Activated CD4-positive, alpha-beta memory T cell treated with anti-CD3 and anti-CD28 coated beads, Interleukin-2, amount 10 ng/mL, durations not matched to agents 7 days and 5 days (primary cell): ENCODE results near the gene LRRC42. TPM values are rescaled to one million over a fixed set of nuclear protein-coding genes. Genes with fewer than 3 reads are reported as not detected.
A peak's percentile ranks its signal among the peaks of the same experiment; 100 is the strongest.

ENCODE experiments used
- CTCF ChIA-PET: fragments of 350-600 bp; sonication (Branson Sonifier 250); formaldehyde crosslinking; loops from one replicate; lab custom pipeline; 2021; ENCODE audit warnings: antibody characterized with exemption, inconsistent platforms; lab: Charles Lee
- POLR2A ChIA-PET: fragments of 350-600 bp; sonication (Branson Sonifier 250); formaldehyde crosslinking; loops from one replicate; lab custom pipeline; 2021; ENCODE audit warnings: antibody characterized with exemption; lab: Charles Lee
- DNase-seq: peaks from one replicate; pipeline ENCODE4 v3.0.0-alpha.2; 2020
- H3K27ac Mint-ChIP-seq: one replicate; pipeline ENCODE4 v1.8.0; 2021; ENCODE audit warnings: mild to moderate bottlenecking, mixed read lengths
- H3K27me3 Mint-ChIP-seq: one replicate; pipeline ENCODE4 v1.8.0; 2021; ENCODE audit warnings: mixed read lengths
- H3K36me3 Mint-ChIP-seq: one replicate; pipeline ENCODE4 v1.8.0; 2021; ENCODE audit warnings: low read depth, mixed read lengths
- H3K4me1 Mint-ChIP-seq: one replicate; pipeline ENCODE4 v1.8.0; 2021; ENCODE audit warnings: mixed read lengths
- H3K4me3 Mint-ChIP-seq: one replicate; pipeline ENCODE4 v1.8.0; 2021; ENCODE audit warnings: mild to moderate bottlenecking, mixed read lengths
- H3K9me3 Mint-ChIP-seq: one replicate; pipeline ENCODE4 v1.8.0; 2021; ENCODE audit warnings: mixed read lengths
- total RNA-seq, 2 experiments: library from RNA; stranded (reverse); gene quantifications; one replicate each; pipeline ENCODE4 v1.2.3, GENCODE V29; 2021

Gene LRRC42
- total RNA-seq, 2 experiments from 2014 or later = 19.9 to 20.8 TPM

- Mint-ChIP-seq H3K36me3 (peaks cover 41% of the 10 kb centered on the region), H3K27me3 (no peaks in the 10 kb centered on the region), H3K4me3 (no peak overlapping the region), H3K9me3 (no peaks in the 10 kb centered on the region), H3K27ac (peak overlapping the region; percentile 85), H3K4me1 (peaks cover 36% of the 10 kb centered on the region)
- CTCF ChIA-PET = interaction anchor here (0.7 kb wide), 1 partner anchor 646 kb away, joined by 3 read pairs; no protein-coding TSS in a partner anchor
- POLR2A ChIA-PET = interaction anchor here (0.6 to 1.5 kb wide), 2 partner anchors 25 to 27 kb away, joined by 3 read pairs; partner anchors contain the start of gene LRRC42
- peak; percentile 24 for DNase-seq
Measured at GRCh38 chr1:53919675-53920066, 26.5 kb upstream of the LRRC42 start.

GRCh38 chr1:53927376-53927881, 18.7 kb upstream of the LRRC42 start:
- Mint-ChIP-seq H3K4me3 (no peak overlapping the region), H3K4me1 (peaks cover 2% of the 10 kb centered on the region), H3K9me3 (peaks cover 2% of the 10 kb centered on the region), H3K36me3 (peaks cover 70% of the 10 kb centered on the region), H3K27me3 (no peaks in the 10 kb centered on the region), H3K27ac (no peak overlapping the region)
- ChIA-PET CTCF (interaction anchor here (0.8 to 1.2 kb wide), 4 partner anchors 18 to 67 kb away, joined by 3 read pairs; partner anchors contain the start of gene IFT25), POLR2A (no interaction called here)
- DNase-seq = no peak

GRCh38 chr1:53929246-53929960, 16.7 kb upstream of the LRRC42 start:
- H3K36me3 Mint-ChIP-seq = peaks cover 71% of the 10 kb centered on the region
- POLR2A ChIA-PET = interaction anchor here (0.9 kb wide), 1 partner anchor 15 kb away, joined by 3 read pairs; no protein-coding TSS in a partner anchor

GRCh38 chr1:53930932-53931331, 15.2 kb upstream of the LRRC42 start:
- Mint-ChIP-seq H3K4me3 (no peak overlapping the region), H3K36me3 (peaks cover 75% of the 10 kb centered on the region), H3K27me3 (no peaks in the 10 kb centered on the region), H3K4me1 (peaks cover 2% of the 10 kb centered on the region), H3K27ac (no peak overlapping the region), H3K9me3 (peaks cover 5% of the 10 kb centered on the region)
- POLR2A ChIA-PET = no interaction called here
- DNase-seq = no peak
- CTCF ChIA-PET = interaction anchor here (2.1 kb wide), 1 partner anchor 14 kb away, joined by 6 read pairs; the partner anchor contains the start of gene IFT25

More at GRCh38 chr1:53929246-53929960, 16.7 kb upstream of the LRRC42 start:
- H3K27ac Mint-ChIP-seq = no peak overlapping the region
- H3K4me1 Mint-ChIP-seq = peaks cover 2% of the 10 kb centered on the region
- H3K27me3 Mint-ChIP-seq = no peaks in the 10 kb centered on the region
- CTCF ChIA-PET = interaction anchor here (2.1 kb wide), 1 partner anchor 16 kb away, joined by 6 read pairs; the partner anchor contains the start of gene IFT25
- no peak for DNase-seq
- H3K4me3 Mint-ChIP-seq = no peak overlapping the region
- H3K9me3 Mint-ChIP-seq = peaks cover 2% of the 10 kb centered on the region

- ChIA-PET POLR2A (no interaction called here), CTCF (interaction anchor here (1.9 to 2.1 kb wide), 2 partner anchors 14 to 53 kb away, joined by 4 to 6 read pairs; partner anchors contain the start of gene IFT25)
- Mint-ChIP-seq H3K4me3 (no peak overlapping the region), H3K36me3 (peaks cover 78% of the 10 kb centered on the region), H3K4me1 (peaks cover 2% of the 10 kb centered on the region), H3K9me3 (peaks cover 5% of the 10 kb centered on the region), H3K27ac (no peak overlapping the region), H3K27me3 (no peaks in the 10 kb centered on the region)
- DNase-seq = no peak
Measured at GRCh38 chr1:53931523-53931922, 14.6 kb upstream of the LRRC42 start.

- ChIA-PET POLR2A (interaction anchor here (1.4 kb wide), 1 partner anchor 11 kb away, joined by 9 read pairs; the partner anchor contains the start of genes IFT25 and LRRC42), CTCF (interaction anchor here (1.3 kb wide), 1 partner anchor 22 kb away, joined by 3 read pairs; no protein-coding TSS in a partner anchor)
- H3K4me1 Mint-ChIP-seq = peaks cover 5% of the 10 kb centered on the region
- no peak overlapping the region for H3K27ac Mint-ChIP-seq
- no peak overlapping the region for H3K4me3 Mint-ChIP-seq
- DNase-seq = no peak
- H3K27me3 Mint-ChIP-seq = no peaks in the 10 kb centered on the region
- H3K9me3 Mint-ChIP-seq = peaks cover 5% of the 10 kb centered on the region
- peaks cover 75% of the 10 kb centered on the region for H3K36me3 Mint-ChIP-seq
Measured at GRCh38 chr1:53934170-53934765, 11.9 kb upstream of the LRRC42 start.

- Mint-ChIP-seq H3K4me3 (no peak overlapping the region), H3K4me1 (peaks cover 11% of the 10 kb centered on the region), H3K36me3 (peaks cover 74% of the 10 kb centered on the region), H3K27ac (no peak overlapping the region), H3K9me3 (peaks cover 5% of the 10 kb centered on the region), H3K27me3 (no peaks in the 10 kb centered on the region)
- DNase-seq = no peak
- CTCF ChIA-PET = interaction anchor here (1.2 to 2.0 kb wide), 2 partner anchors 23 to 76 kb away, joined by 3 to 5 read pairs; no protein-coding TSS in a partner anchor
- POLR2A ChIA-PET = interaction anchor here (1.1 kb wide), 1 partner anchor 9 kb away, joined by 6 read pairs; the partner anchor contains the start of genes IFT25 and LRRC42
Measured at GRCh38 chr1:53936430-53936829, 9.7 kb upstream of the LRRC42 start.

- Mint-ChIP-seq H3K9me3 (peaks cover 3% of the 10 kb centered on the region), H3K36me3 (peaks cover 69% of the 10 kb centered on the region), H3K27ac (no peak overlapping the region), H3K27me3 (no peaks in the 10 kb centered on the region), H3K4me1 (peaks cover 20% of the 10 kb centered on the region), H3K4me3 (no peak overlapping the region)
- ChIA-PET POLR2A (no interaction called here), CTCF (no interaction called here)
- no peak for DNase-seq
Measured at GRCh38 chr1:53938136-53938830, 7.9 kb upstream of the LRRC42 start.

- no peaks in the 10 kb centered on the region for H3K27me3 Mint-ChIP-seq
- H3K4me1 Mint-ChIP-seq = peaks cover 47% of the 10 kb centered on the region
- ChIA-PET POLR2A (no interaction called here), CTCF (interaction anchor here (1.0 to 1.5 kb wide), 2 partner anchors 70 to 82 kb away, joined by 4 read pairs; no protein-coding TSS in a partner anchor)
- H3K36me3 Mint-ChIP-seq = peaks cover 45% of the 10 kb centered on the region
- DNase-seq = no peak
- H3K9me3 Mint-ChIP-seq = no peaks in the 10 kb centered on the region
- H3K4me3 Mint-ChIP-seq = no peak overlapping the region
- no peak overlapping the region for H3K27ac Mint-ChIP-seq
Measured at GRCh38 chr1:53942127-53942957, 3.8 kb upstream of the LRRC42 start.

GRCh38 chr1:53943090-53943489, 3.1 kb upstream of the LRRC42 start:
- H3K27me3 Mint-ChIP-seq = no peaks in the 10 kb centered on the region
- H3K4me3 Mint-ChIP-seq = peak overlapping the region; percentile 40
- no peak for DNase-seq
- H3K36me3 Mint-ChIP-seq = peaks cover 38% of the 10 kb centered on the region
- ChIA-PET POLR2A (interaction anchor here (0.6 to 5.7 kb wide), 2 partner anchors 110 to 1538 kb away, joined by 3 to 51 read pairs; partner anchors contain the start of genes TCEANC2 and TMEM59), CTCF (interaction anchor here (3.3 kb wide), 1 partner anchor 16 kb away, joined by 32 read pairs; no protein-coding TSS in a partner anchor)
- H3K9me3 Mint-ChIP-seq = no peaks in the 10 kb centered on the region
- H3K27ac Mint-ChIP-seq = peak overlapping the region; percentile 8
- peaks cover 53% of the 10 kb centered on the region for H3K4me1 Mint-ChIP-seq

GRCh38 chr1:53943490-53944043, 2.6 kb upstream of the LRRC42 start:
- ChIA-PET CTCF (interaction anchor here (2.6 to 3.3 kb wide), 3 partner anchors 16 to 83 kb away, joined by 22 to 38 read pairs (median 32); no protein-coding TSS in a partner anchor), POLR2A (interaction anchor here (0.6 to 5.7 kb wide), 3 partner anchors 109 to 1538 kb away, joined by 3 to 51 read pairs (median 3); partner anchors contain the start of genes TCEANC2 and TMEM59)
- Mint-ChIP-seq H3K4me1 (peaks cover 54% of the 10 kb centered on the region), H3K4me3 (peak overlapping the region; percentile 96), H3K27me3 (no peaks in the 10 kb centered on the region), H3K27ac (peak overlapping the region; percentile 57), H3K36me3 (peaks cover 33% of the 10 kb centered on the region), H3K9me3 (no peaks in the 10 kb centered on the region)
- DNase-seq = no peak
